Measurements from ENCODE around the gene TAS2R40.
"Not testable (repeated sequence)": the region's sequence is repeated elsewhere in the genome, so short reads cannot be mapped to it uniquely, and the experiment has no call there.

Gene TAS2R40

DNA sequence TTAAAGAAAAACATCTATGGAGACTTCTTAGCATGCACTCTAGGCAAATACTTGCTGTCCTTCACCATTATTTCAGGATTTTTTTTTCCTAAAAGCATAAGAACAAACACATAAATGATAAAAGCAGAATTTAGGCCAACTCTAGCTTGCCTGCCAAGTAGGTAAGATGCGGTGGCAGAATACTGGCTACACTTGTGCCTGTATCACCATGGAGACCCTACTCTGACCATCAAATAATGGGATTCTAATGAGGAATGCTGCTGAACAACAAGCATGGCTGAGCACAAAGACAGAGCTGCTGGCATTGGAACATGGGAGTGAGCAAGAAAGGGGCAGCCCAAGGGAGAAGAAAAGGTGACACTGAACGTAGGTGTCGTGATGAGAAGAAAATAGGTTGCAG lies 18.5 kb upstream of the TAS2R40 start:
- Histone ChIP-seq H3K4me3 (ENCODE audit: low read depth in 1 of 2, low read length in 2 of 2) (no peak overlapping the region), H3K27ac (ENCODE audit: low read length) (no peak overlapping the region), H3K36me3 (ENCODE audit: control insufficient read depth in 1 of 2, insufficient read depth in 2 of 2, low read length in 2 of 2) (no peaks in the 10 kb centered on the region), H3K27me3 (ENCODE audit: low read depth, low read length) (no peaks in the 10 kb centered on the region), H3K9me3 (ENCODE audit: control insufficient read depth in 1 of 2, low read length in 2 of 2) (no peaks in the 10 kb centered on the region), H3K4me1 (ENCODE audit: control insufficient read depth in 1 of 2, insufficient read depth in 2 of 2, low read length in 2 of 2) (no peaks in the 10 kb centered on the region)

DNA sequence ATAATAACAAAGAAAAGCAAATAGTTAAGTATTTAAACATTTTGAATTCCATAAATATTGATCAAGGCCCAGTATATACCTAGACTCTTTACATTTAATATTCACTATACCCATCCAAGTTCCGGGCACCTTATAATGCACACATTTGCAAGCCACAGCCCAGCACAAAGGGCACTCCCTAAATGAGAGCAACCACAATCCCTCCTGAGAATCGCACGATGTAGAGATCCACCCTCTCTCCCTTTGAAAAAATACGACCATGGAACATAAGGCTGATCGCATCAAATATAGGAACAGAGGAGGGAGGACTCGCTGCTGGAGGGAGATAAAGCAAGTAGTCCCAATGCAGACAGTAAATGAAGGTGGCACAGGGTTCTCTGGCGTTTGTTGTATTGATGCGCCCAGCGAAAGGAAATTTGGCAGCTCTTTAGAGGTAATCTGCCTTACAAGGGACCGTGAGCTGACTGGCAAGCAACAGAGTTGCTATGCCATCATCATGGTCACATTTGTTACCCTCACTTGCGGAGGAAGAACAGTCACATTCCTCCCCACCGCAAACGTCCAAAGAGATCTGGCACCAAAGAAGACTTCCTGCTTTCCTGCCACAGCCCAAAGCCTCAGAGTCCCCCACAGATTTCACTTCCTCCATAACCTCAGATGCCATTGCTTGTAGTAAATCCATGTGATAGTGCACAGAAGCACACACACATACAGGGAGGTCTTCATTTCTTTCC lies 16.1 kb upstream of the TAS2R40 start:
- Histone ChIP-seq H3K9me3 (ENCODE audit: control insufficient read depth in 1 of 2, low read length in 2 of 2) (no peaks in the 10 kb centered on the region), H3K4me1 (ENCODE audit: control insufficient read depth in 1 of 2, insufficient read depth in 2 of 2, low read length in 2 of 2) (no peaks in the 10 kb centered on the region), H3K36me3 (ENCODE audit: control insufficient read depth in 1 of 2, insufficient read depth in 2 of 2, low read length in 2 of 2) (no peaks in the 10 kb centered on the region), H3K27me3 (ENCODE audit: low read depth, low read length) (no peaks in the 10 kb centered on the region), H3K27ac (ENCODE audit: low read length) (no peak overlapping the region), H3K4me3 (ENCODE audit: low read depth in 1 of 2, low read length in 2 of 2) (no peak overlapping the region)

DNA sequence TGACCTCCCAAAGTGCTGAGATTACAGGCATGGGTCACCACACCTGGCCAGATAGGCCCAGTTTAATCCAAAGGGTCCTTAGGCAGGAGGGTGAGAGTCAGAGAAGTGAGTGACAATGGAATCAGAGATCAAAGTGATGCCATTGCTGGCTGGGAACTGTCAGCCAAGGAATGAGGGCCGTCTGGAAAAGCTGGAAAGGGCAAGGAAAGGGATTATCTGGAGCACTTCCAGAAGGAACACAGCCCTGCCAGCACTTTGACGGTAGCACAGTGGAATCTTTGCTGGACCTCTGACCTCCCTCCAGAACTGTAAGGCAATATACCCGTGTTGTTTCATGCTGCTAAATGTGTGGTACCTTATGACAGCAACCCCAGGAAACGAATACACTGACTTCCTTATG lies 11.3 kb upstream of the TAS2R40 start:
- Histone ChIP-seq H3K4me1 (ENCODE audit: control insufficient read depth in 1 of 2, insufficient read depth in 2 of 2, low read length in 2 of 2) (no peaks in the 10 kb centered on the region), H3K36me3 (ENCODE audit: control insufficient read depth in 1 of 2, insufficient read depth in 2 of 2, low read length in 2 of 2) (no peaks in the 10 kb centered on the region), H3K9me3 (ENCODE audit: control insufficient read depth in 1 of 2, low read length in 2 of 2) (peaks cover 0 to 2% of the 10 kb centered on the region in 2 donors), H3K4me3 (ENCODE audit: low read depth in 1 of 2, low read length in 2 of 2) (no peak overlapping the region), H3K27me3 (ENCODE audit: low read depth, low read length) (no peaks in the 10 kb centered on the region), H3K27ac (ENCODE audit: low read length) (no peak overlapping the region)

DNA sequence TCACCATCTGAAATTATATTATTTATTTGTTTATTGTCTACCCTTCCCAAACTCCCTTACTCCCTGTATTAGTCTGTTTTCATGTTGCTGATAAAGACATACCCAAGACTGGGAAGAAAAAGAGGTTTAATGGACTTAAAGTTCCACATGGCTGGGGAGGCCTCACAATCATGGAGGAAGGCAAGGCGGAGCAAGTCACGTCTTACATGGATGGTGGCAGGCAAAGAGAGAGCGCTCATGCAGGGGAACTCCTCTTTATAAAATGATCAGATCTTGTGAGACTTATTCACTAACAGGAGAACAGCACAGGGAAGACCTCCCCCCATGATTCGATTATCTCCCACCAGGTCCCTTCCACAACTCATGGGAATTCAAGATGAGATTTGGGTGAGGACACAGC lies 8.4 kb upstream of the TAS2R40 start:
- H3K27ac ChIP-seq (ENCODE audit: low read length): not testable (repeated sequence)

DNA sequence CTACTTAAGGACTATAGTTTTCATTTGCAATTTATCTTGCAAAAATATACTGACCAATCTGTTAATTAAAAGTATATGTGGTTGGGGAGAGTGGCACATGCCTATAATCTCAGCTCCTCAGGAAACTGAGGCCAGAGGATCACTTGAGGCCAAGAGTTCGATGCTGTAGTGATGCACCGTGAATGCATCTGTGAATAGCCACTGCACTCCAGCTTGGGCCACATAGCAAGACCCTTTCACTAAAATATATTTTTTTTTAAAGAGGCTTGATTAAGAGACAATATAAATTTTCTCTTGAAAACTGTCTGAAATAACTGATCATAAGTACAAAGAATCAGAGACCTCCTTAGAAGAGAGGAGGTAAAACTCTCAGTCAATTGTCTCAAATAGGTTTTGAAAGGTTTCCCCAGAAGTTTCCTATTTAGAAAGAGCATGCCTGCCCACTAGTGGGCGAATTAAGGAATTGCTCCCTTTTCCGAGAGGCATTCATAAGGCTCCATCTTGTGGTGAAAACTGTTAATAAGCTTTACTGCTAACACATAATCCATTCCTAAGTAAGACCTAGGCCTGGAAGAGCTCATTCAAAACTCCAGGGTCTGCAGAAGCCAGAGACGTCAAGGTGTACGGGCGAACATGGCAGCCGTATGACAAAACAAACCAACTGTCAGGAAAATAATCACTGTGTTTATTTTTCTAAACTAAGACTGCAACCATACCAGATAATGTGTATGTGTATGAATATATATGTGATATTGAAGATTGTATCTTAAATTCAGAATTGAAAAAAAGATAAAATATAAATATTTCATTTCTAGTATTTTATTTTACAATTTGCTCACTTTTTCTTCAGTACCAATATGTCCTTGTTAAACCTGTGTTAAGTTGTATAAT lies 6.8 kb upstream of the TAS2R40 start:
- Histone ChIP-seq H3K4me3 (ENCODE audit: low read depth in 1 of 2, low read length in 2 of 2) (no peak overlapping the region), H3K36me3 (ENCODE audit: control insufficient read depth in 1 of 2, insufficient read depth in 2 of 2, low read length in 2 of 2) (no peaks in the 10 kb centered on the region), H3K27ac (ENCODE audit: low read length) (no peak overlapping the region), H3K4me1 (ENCODE audit: control insufficient read depth in 1 of 2, insufficient read depth in 2 of 2, low read length in 2 of 2) (no peaks in the 10 kb centered on the region), H3K9me3 (ENCODE audit: control insufficient read depth in 1 of 2, low read length in 2 of 2) (peaks cover 0 to 2% of the 10 kb centered on the region in 2 donors), H3K27me3 (ENCODE audit: low read depth, low read length) (no peaks in the 10 kb centered on the region)

More for the DNA sequence above, 8.4 kb upstream of the TAS2R40 start:
- H3K36me3 ChIP-seq (ENCODE audit: control insufficient read depth in 1 of 2, insufficient read depth in 2 of 2, low read length in 2 of 2); H3K4me1 ChIP-seq (ENCODE audit: control insufficient read depth in 1 of 2, insufficient read depth in 2 of 2, low read length in 2 of 2); H3K27me3 ChIP-seq (ENCODE audit: low read depth, low read length); H3K4me3 ChIP-seq (ENCODE audit: low read depth in 1 of 2, low read length in 2 of 2); H3K9me3 ChIP-seq (ENCODE audit: control insufficient read depth in 1 of 2, low read length in 2 of 2): not testable (repeated sequence)

DNA sequence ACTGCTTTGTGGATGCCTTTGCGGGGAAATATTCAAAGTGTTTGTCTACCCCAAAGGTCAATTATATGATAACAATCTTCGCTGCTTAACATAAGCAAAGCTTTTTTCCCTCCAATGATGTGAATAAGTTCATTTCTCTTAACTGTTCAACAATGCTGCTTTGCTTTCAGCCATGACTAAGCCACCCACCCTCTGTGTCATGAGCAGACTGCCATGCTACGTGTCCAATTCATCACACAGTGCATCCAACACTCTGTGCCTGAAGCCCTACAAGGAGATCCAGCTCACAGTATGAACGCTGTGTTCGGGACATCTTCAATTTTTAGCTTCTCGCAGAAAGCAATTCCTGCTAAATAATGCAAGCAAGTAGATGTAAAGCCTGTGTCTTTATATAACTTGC lies 5.7 kb upstream of the TAS2R40 start:
- no peaks in the 10 kb centered on the region for H3K4me1 ChIP-seq (ENCODE audit: control insufficient read depth in 1 of 2, insufficient read depth in 2 of 2, low read length in 2 of 2)
- H3K4me3 ChIP-seq (ENCODE audit: low read depth in 1 of 2, low read length in 2 of 2): no peak overlapping the region
- H3K9me3 ChIP-seq (ENCODE audit: control insufficient read depth in 1 of 2, low read length in 2 of 2): peaks cover 0 to 2% of the 10 kb centered on the region in 2 donors
- no peaks in the 10 kb centered on the region for H3K27me3 ChIP-seq (ENCODE audit: low read depth, low read length)
- no peaks in the 10 kb centered on the region for H3K36me3 ChIP-seq (ENCODE audit: control insufficient read depth in 1 of 2, insufficient read depth in 2 of 2, low read length in 2 of 2)
- no peak overlapping the region for H3K27ac ChIP-seq (ENCODE audit: low read length)

DNA sequence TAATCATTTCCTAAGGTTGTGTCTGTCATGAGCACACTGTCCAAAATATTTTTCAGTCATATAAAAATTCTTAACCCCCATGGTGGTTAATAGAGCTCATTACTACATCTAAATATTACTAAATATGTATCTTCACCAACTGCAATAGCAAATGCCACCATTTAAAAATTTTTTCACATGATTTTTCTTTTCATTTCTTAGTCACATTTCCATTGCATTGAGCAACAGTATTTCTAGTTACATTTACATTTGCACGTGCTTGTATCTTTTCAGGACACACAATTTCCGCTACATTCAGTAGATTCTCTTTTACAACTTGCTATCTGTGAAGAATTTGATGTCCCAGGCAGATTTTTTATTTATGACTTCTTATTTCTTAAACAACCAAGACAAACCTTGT lies 5.2 kb upstream of the TAS2R40 start:
- Histone ChIP-seq H3K27ac (ENCODE audit: low read length) (no peak overlapping the region), H3K4me3 (ENCODE audit: low read depth in 1 of 2, low read length in 2 of 2) (no peak overlapping the region), H3K27me3 (ENCODE audit: low read depth, low read length) (no peaks in the 10 kb centered on the region), H3K4me1 (ENCODE audit: control insufficient read depth in 1 of 2, insufficient read depth in 2 of 2, low read length in 2 of 2) (no peaks in the 10 kb centered on the region), H3K36me3 (ENCODE audit: control insufficient read depth in 1 of 2, insufficient read depth in 2 of 2, low read length in 2 of 2) (no peaks in the 10 kb centered on the region), H3K9me3 (ENCODE audit: control insufficient read depth in 1 of 2, low read length in 2 of 2) (peaks cover 0 to 2% of the 10 kb centered on the region in 2 donors)

DNA sequence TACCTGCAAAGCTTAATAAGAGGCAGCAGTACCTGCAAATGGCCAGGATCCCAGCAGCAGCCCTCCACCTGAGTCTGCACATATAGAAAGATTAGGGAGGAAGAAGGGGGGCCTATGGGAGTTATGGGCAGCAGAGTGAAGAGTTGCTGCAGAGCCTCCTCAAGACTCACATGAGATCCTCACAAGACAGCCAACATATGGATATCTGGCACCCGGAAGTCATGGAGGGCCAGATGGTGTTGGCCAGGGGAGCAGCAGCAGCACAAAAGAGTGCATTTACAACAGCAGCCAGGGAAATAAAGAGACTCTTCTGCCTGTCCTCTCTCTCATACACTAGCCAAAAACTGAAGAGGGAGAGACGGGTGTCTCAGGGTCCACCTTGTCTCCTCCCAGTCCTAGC lies 4.0 kb upstream of the TAS2R40 start:
- Histone ChIP-seq H3K4me3 (ENCODE audit: low read depth in 1 of 2, low read length in 2 of 2) (no peak overlapping the region), H3K27ac (ENCODE audit: low read length) (no peak overlapping the region), H3K27me3 (ENCODE audit: low read depth, low read length) (no peaks in the 10 kb centered on the region), H3K36me3 (ENCODE audit: control insufficient read depth in 1 of 2, insufficient read depth in 2 of 2, low read length in 2 of 2) (no peaks in the 10 kb centered on the region), H3K9me3 (ENCODE audit: control insufficient read depth in 1 of 2, low read length in 2 of 2) (no peaks in the 10 kb centered on the region), H3K4me1 (ENCODE audit: control insufficient read depth in 1 of 2, insufficient read depth in 2 of 2, low read length in 2 of 2) (no peaks in the 10 kb centered on the region)

DNA sequence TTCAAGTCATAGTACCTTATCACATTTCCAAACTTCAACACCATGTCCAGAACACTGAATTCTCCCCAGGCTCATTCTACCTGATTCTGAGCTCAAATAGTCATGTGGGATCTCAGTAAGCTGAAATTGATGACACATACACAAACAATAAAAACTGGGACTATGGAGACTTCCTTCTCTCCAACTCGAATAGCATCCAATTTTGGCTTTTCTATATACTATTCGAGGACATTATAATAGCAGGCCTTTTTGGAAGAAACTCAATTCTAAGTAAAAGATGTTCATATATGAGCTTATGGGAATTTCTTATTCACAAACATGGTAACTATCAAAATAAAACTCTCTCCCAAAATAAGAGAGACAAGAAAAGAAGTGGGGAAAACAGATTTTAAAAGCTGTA lies 551 bp upstream of the TAS2R40 start:
- no peak overlapping the region for H3K4me3 ChIP-seq (ENCODE audit: low read depth in 1 of 2, low read length in 2 of 2)
- H3K27ac ChIP-seq (ENCODE audit: low read length): no peak overlapping the region
- H3K9me3 ChIP-seq (ENCODE audit: control insufficient read depth in 1 of 2, low read length in 2 of 2): no peaks in the 10 kb centered on the region
- no peaks in the 10 kb centered on the region for H3K4me1 ChIP-seq (ENCODE audit: control insufficient read depth in 1 of 2, insufficient read depth in 2 of 2, low read length in 2 of 2)
- no peaks in the 10 kb centered on the region for H3K27me3 ChIP-seq (ENCODE audit: low read depth, low read length)
- H3K36me3 ChIP-seq (ENCODE audit: control insufficient read depth in 1 of 2, insufficient read depth in 2 of 2, low read length in 2 of 2): no peaks in the 10 kb centered on the region

DNA sequence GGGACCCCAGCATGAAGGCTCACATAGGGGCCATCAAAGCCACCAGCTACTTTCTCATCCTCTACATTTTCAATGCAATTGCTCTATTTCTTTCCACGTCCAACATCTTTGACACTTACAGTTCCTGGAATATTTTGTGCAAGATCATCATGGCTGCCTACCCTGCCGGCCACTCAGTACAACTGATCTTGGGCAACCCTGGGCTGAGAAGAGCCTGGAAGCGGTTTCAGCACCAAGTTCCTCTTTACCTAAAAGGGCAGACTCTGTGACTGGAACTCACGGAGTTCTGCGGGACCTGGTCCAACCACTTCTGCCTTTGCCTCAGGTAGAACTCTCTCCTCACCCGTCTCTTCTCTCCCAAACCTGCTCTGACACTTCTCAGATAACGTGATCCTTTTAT lies 945 bp downstream of the TAS2R40 start:
- Histone ChIP-seq H3K4me1 (ENCODE audit: control insufficient read depth in 1 of 2, insufficient read depth in 2 of 2, low read length in 2 of 2) (no peaks in the 10 kb centered on the region), H3K27ac (ENCODE audit: low read length) (no peak overlapping the region), H3K27me3 (ENCODE audit: low read depth, low read length) (no peaks in the 10 kb centered on the region), H3K4me3 (ENCODE audit: low read depth in 1 of 2, low read length in 2 of 2) (no peak overlapping the region), H3K9me3 (ENCODE audit: control insufficient read depth in 1 of 2, low read length in 2 of 2) (no peaks in the 10 kb centered on the region), H3K36me3 (ENCODE audit: control insufficient read depth in 1 of 2, insufficient read depth in 2 of 2, low read length in 2 of 2) (no peaks in the 10 kb centered on the region)

DNA sequence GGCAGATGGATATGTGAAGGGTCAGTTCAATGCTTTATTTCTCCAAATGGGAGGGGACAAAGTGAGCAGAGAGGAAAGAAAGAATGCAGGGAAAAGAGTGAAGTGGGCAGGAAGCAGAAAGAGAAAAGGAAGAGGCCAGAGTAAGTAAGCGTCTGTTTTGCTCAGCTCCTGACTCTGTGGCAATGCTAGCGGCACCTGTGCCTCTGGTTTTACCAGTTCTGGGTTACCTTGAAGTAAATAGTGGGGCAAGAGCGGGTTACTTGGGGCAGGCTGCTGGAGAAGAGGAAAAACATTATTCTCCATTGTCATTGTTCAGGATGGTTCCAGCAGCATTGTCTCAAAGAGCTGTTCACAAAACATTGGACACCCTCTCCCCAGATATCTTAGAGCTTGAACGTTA lies 1.9 kb downstream of the TAS2R40 start:
- no peak overlapping the region for H3K4me3 ChIP-seq (ENCODE audit: low read depth in 1 of 2, low read length in 2 of 2)
- H3K36me3 ChIP-seq (ENCODE audit: control insufficient read depth in 1 of 2, insufficient read depth in 2 of 2, low read length in 2 of 2): no peaks in the 10 kb centered on the region
- H3K4me1 ChIP-seq (ENCODE audit: control insufficient read depth in 1 of 2, insufficient read depth in 2 of 2, low read length in 2 of 2): no peaks in the 10 kb centered on the region
- H3K27me3 ChIP-seq (ENCODE audit: low read depth, low read length): no peaks in the 10 kb centered on the region
- H3K9me3 ChIP-seq (ENCODE audit: control insufficient read depth in 1 of 2, low read length in 2 of 2): no peaks in the 10 kb centered on the region
- H3K27ac ChIP-seq (ENCODE audit: low read length): no peak overlapping the region
